Fibroblast of peridontal ligament (primary cell): Measurements from ENCODE around the gene COIL.
"Not testable (repeated sequence)": the region's sequence is repeated elsewhere in the genome, so short reads cannot be mapped to it uniquely, and the experiment has no call there.

Experiments used
- DNase-seq: peaks from one replicate; pipeline ENCODE4 v3.0.0-alpha.2; 2010; ENCODE audit errors: extremely low read depth

COIL gene, protein sequence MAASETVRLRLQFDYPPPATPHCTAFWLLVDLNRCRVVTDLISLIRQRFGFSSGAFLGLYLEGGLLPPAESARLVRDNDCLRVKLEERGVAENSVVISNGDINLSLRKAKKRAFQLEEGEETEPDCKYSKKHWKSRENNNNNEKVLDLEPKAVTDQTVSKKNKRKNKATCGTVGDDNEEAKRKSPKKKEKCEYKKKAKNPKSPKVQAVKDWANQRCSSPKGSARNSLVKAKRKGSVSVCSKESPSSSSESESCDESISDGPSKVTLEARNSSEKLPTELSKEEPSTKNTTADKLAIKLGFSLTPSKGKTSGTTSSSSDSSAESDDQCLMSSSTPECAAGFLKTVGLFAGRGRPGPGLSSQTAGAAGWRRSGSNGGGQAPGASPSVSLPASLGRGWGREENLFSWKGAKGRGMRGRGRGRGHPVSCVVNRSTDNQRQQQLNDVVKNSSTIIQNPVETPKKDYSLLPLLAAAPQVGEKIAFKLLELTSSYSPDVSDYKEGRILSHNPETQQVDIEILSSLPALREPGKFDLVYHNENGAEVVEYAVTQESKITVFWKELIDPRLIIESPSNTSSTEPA

DNA sequence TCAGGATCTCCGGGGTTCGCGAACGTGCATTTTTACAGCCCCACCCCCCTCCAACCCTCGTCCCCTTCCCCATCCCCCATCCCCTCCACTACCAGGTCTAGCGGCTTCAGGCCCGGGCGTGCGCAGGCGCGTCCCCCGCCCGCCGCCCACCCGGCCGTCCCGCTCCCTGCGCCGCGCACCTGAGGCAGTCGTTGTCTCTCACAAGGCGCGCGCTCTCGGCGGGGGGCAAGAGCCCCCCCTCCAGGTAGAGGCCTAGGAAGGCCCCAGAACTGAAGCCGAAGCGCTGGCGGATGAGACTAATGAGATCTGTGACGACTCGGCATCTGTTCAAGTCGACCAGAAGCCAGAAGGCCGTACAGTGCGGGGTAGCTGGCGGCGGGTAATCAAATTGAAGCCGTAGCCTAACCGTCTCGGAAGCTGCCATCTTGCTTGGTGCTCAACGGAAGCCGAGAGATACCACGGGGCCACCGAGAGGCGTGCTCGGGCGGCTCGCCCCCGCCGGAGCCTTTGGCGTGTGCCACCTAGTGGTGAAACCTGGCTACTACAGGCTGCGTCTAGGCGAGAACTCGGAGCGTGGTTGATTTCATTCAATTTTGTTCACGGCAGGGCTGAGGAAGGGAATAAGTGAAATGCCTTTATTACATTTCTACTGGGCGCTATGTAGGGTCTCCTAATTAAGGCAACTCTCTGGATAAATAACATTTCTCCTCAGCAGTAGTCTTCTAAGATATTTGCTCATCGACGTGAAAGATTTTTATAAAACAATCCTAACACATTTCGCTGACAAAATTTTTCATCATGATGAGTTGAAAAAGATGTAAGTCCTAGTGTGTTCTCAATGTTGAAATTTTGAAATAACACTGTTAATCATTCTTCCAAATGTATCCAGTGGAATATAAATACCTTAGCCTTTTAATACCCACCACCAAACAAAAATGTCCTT lies at the start of gene COIL:
COIL (minus strand) TSS at position 455 of the 943 bp plus-strand sequence; CDS start at position 424, 31 bp downstream.
- peak; percentile 90 for DNase-seq

DNA sequence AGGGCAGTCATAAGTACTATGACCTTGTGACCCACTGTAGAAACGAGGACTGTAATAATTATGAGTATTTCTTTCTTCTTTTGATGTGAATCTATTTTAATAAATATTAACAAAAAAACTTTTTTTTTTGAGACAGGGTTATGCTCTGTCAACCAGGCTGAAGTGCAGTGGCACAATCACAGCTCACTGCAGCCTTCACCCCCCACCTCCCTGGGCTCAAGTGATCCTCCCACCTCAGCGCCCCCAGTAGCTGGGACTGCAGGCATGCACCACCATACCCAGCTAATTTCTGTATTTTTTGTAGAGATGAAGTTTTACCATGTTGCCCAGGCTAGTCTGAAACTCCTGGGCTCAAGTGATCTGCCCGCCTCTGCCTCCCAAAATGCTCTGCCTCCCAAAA lies 49.6 kb upstream of the COIL start:
- no peak for DNase-seq

DNA sequence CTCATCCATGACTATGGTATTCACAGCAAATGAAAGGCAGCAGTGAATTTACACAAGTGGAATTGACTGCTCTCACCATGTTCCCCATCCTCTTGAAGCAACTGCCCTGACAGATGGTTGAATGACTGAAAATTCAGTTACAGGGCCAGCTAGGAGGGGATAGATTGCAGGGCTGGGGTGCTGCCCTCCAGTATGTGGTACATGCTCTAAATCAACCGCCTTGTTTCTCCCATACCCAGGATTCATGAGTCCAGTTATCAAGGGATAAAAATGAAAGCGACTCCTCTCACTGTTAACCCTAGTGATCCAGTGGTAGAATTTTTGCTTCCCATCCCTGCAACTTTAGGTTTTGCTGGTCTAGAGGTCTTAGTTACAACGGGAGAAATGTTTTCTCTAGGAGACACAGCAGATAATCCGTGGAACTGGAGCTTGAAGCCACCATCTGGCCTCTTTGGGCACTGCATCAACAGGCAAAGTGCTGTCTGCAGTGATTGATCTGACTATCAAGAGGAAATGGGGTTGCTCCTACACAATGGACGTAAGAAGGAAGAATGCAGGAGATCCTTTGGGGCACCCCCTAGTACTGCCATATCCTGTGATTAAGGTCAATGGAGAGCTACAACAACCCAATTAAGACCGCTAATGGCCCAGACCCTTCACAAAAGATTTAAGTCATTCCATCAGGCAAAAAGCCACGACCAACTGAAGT lies 49.0 kb upstream of the COIL start:
- DNase-seq: peak; percentile 60

DNA sequence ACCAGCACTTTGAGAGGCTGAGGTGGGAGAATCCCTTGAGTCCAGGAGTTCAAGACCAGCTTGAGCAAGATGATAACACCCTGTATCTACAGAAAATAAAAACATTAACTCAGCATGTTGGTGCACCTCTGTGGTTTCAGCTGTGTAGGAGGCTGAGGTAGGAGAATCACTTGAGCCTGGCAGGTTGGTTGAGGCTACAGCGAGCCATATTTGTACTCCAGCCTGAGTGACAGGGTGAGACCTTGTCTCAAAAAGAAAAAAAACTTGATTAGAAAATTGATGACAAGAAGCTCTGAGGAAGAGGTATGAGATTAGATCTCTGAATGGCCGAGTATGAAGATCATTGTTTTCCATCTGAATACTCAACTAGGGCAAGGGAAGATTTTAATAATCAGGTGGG lies 48.1 kb upstream of the COIL start:
- DNase-seq: no peak

DNA sequence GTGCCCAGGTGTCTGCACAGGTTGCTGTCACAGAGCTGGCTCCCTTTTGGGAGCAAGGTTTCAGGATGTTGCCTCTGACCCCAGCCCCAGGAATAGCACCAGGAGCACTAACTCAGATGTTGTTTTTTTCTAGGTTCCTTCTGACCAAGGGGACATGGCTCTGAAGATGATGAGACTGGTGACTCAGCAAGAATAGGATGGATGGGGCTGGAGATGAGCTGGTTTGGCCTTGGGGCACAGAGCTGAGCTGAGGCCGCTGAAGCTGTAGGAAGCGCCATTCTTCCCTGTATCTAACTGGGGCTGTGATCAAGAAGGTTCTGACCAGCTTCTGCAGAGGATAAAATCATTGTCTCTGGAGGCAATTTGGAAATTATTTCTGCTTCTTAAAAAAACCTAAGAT lies 45.2 kb upstream of the COIL start:
- DNase-seq: no peak

DNA sequence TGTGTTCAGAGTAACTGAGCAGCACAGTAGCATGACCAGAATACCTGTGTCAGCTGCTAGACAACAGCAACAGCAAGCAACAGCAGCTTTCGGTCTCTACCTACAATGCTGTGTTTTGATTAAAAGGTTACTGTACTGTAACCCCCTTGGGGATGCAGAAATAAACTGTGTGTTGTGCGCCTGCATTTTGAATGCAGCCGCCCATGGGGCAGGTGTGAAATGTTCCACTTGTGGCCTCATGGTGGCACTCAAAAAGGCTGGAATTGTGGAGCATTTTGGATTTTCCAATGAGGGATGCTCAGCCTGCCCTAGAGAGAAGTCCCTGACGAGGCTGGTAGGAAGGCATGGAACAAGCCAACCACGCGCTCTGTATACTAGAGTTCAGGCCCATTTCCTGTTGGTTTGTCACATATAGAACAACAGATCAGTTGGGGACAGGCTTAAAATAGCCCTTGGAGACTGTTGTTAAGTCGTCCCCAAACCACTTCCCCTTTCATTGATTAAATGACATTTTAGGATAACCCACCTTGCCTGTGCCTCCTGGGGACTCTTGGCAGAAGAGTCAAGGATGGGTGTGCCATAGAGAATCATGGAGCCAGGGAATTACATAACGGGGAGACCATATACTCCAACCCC lies 44.2 kb upstream of the COIL start:
- no peak for DNase-seq

DNA sequence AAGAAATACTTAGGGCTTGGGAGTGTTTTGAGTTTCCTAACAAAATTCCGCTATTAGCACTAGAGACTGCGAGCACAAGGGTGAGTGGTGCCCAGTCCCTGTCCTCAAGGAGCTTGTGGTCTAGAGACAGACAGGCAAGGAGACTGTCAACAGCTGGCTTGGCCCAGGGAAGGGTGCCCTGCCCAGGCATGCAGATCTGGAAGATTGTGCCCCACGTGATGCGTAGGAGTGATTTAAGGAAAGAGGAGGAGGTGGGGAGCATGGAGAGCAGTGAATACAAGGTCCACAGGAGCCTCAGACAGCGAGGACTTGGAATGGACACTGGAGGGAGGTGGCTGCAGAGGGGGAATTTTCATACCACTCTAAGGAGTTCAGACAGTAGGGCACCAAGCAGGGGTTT lies 42.1 kb upstream of the COIL start:
- DNase-seq: no peak

DNA sequence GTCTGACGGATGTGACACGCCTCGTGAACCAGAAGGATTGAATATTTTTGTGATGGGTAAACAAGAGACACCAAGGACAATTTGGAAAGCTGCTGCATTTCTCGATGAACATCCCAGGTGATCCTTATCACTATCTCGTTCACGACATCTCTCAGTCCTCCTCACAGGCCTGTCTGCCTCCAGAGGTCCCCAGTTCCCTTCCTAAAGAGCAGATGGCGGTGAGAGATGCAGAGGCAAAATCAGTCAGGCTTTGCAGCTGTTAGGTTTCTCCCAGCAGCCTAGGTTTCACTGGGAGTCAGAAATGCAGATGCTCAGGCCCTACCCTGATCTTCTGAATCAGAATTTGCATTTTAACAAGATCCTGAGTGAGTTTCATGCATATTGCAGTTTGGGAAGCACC lies 40.7 kb upstream of the COIL start:
- no peak for DNase-seq

DNA sequence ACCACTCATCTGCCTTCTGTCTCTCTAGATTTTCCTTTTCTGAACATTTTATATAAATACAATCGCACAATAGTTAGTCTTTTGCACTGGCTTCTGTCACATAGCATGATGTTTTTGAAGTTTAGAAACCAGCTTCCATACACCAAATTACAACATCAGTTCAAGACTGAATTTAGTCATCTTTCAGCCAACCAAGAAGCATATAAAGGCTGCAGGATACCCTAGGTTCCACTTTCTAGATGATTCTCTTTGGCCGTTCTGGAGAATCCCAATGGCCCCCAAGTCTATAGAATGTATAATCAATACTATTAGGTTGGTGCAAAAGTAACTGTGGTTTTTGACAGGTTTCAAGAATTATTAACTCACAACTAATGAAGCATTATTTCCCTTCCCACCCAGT lies 36.5 kb upstream of the COIL start:
- DNase-seq: no peak

DNA sequence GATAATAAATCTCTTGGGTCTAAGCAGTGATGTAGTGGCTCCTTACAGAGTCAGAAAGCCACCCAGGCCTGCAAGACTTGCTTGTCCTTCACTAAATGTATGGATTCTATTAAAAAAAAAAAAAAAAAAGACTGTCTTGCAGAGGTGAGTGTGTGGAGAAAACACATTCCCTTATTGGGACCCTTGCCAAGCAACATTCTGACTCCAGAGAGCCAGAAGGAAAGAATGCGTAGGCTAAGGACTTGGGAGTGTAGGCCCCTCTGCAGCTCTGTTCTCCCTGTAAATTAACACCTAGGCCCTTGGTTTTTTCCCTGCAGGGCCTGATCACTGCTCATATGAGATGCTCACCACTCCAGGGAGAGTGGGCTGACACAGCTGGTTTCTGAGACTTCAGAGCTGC lies 34.9 kb upstream of the COIL start:
- DNase-seq: no peak

DNA sequence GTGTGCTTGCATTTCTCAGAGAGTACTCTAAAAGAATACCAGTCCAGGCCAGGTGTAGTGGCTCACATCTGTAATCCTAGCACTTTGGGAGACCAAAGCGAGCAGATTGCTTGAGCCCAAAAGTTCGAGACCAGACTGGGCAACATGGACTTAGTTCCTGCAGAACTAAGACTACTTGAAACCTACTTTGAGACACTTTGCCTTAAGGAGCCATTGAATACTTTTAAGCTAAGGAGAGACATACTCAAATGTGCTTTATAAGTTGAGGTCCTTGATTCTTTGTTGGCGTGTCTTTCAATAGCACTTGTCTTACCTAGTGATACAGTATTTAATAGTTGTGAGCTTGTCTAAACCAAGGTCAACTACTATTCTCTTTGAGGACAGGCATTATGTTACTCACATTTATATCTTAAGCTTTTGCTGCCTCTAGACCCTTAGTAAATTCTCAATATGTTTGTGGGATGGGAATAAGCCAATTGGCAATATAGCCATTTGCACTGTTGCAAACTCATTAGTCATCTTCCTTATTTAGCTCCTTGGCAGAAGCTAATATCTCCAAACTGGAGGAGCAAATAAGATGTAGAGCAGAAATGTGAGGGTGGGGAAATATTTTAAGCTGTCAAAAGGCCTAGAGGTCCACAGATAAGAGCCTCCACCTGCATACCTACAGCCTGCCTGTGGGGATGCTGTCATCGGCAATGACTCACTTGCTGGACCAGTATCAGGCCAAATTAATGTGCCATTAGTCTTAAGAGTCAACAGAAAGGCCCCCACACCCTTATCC lies 33.4 kb upstream of the COIL start:
- DNase-seq: peak; percentile 86

DNA sequence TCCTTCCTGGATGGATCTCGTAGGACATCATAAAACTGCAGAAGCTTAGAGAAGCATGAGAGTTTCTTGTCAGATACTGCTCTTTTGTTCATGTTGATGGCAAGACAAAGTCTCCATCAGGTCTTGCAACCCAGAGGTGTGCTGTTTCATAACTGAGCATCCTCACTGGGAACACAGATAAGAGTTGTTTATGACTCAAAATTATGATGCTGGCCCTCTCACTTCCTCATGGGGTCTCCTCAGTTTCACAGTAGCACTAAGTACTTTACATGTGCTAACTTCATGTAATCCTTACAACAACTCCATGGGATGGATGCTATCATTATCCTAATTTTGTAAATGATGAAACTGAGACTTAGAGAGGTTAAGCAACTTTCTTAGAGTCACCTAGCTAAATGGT lies 31.5 kb upstream of the COIL start:
- no peak for DNase-seq

DNA sequence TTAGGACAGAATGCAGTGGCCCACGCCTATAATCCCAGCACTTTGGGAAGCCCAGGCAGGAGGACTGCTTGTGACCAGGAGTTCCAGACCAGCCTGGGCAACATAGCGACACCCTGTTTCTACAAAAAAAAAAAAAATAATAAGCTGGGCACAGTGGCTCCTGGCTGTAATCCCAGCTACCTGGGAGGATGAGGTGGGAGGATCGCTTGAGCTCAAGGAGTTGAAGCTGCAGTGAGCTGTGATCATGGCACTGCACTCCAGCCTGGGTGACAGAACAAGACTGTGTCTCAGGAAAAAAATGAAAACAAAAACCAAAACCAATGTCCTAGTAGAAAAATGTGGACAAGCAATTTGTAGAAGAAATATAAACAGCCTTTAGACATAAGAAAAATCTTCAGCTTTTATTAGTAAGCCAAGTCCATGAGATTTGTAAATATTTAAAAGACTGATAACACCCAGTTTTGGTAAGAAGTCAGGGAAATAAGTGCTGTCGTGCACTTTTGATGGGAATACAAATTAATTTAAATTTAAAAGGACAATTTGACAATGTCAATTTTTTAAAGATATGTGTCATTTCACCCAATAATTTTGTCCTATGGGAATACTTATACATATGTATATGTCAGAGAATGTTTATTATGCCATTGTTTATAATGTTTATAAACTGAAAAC lies 28.2 kb upstream of the COIL start:
- DNase-seq: no peak

DNA sequence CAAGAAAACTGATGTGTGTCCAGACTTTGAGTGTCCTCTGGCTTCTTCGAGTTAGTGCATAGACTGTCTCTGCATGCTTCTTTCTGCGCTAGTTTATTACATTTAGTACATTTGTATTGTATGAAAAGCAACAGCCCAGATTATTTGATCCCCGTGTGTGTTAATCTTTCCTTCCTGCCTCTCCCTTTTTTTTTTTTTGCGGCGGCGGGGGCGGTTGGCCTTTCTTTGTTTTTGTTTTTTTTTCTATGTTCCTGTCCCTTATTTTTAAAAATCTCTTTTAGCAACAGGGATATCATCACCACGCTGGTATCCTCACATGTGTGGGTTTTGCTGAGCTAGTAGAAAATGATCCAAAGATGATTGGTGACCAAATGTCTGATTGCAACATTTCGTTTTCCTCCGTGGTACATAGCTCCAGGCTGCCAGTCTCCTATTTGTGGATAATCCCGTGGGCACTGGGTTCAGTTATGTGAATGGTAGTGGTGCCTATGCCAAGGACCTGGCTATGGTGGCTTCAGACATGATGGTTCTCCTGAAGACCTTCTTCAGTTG lies 26.5 kb upstream of the COIL start:
- no peak for DNase-seq

DNA sequence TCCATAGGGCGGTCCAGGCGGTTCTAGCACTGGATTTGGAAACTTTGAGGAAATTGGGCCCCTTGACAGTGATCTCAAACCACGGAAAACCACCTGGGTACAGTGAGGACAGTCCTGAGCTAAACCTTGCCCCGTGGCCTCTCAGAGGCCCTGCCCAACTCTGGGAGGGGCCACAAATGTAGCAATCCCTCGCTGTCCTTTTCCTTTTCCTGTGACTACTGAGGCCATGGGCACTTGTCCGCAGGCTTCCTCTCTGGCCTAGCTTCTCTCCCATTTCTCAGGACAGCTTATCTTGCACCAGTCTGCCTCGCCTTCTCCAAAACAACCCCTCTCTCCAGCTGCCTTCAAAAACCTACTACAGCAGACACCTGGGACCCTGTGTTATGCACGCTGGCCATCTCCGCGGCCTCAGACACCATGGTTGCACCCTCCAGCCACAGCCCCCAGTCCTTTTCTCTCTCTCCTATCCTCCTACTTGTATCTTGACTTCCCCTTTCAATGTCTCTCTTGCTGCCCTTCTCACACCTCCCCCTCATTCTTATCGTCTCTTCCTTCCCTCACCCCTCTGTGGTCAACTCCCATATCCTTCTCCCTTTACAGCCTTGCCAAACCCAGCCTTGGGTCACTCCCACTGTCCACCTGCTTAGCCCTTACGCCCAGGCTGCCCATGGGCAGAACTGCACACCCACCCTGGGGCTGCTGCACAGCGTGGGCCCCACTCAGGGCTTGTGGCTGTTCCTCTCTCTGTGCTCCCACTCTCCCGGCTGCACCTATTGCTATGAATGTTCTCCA lies 24.7 kb upstream of the COIL start:
- no peak for DNase-seq

DNA sequence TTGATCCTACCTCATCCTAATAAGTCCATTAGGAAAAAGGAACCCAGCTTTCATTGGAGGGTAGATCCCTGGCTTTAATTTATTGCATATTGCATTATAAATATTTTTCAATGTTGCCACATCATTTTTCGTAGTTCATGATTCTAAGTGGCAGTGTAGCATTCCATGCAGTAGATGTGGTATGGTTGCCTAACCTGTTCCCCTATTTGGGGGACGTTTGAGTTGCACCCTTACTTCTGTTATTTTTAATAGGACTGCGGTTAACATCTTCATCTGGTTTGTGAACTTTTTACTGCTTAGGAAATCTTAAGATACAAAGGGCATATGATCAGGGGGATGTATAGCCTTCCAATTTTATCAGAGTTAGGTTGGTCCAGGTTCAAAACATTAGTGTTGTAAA lies 22.5 kb upstream of the COIL start:
- DNase-seq: no peak

DNA sequence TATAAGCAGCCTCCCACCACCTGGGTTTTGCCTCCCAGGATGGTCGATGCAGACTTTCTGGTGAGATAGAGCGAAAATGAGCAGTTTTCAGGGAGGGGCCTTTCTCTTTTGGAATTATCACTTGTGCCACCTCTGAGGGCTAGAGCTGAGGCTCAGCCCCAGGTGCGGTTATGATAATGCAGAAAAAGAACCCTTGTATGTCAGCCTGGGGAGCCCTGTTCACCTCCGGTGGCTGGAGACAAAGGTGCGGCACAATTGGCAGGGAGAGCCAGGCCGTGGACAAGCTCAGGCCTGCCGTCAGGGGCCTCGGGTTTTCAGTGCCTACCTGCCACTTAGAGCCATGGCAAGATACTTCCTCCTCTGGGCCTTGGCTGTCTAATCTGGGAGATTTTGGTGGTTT lies 21.5 kb upstream of the COIL start:
- no peak for DNase-seq

DNA sequence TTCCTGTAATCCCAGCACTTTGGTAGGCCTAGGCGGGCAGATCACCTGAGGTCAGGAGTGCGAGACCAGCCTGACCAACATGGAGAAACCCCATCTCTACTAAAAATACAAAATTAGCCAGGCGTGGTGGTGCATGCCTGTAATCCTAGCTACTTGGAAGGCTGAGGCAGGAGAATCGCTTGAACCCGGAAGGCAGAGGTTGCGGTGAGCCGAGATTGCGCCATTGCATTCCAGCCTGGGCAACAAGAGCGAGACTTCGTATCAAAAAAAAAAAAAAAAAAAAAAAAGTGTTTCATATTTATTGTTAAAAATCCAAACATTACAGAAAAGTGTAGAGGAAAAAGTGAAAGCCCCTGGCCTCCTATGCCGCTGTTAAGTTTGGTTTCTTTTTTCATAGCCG lies 19.7 kb upstream of the COIL start:
- DNase-seq: not testable (repeated sequence)

DNA sequence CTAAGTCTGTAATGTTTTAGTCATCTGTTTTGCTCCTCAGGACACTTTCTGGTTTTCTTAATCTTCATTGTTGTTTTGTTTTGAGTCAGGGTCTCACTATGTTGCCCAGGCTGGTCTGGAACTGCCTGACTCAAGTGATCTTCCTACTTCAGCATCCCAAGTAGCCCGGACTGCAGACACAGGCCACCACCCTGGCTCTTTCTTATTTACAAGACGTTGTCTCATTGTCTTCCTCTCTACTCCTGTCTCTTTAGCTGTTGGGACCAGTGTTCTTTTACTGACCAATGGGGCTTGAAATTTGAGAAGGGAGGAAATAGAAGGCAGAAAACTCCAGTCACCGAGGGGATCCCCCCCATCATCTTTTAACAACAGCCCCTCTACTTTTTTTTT lies 18.2 kb upstream of the COIL start:
- DNase-seq: no peak
